HG03342 (cell line): ENCODE data around the gene QKI.
"Not testable (repeated sequence)": the region's sequence is repeated elsewhere in the genome, so short reads cannot be mapped to it uniquely, and the experiment has no call there.

ENCODE experiments used
- ATAC-seq: cut with Tn5 transposase; IDR thresholded peaks from one replicate; pipeline ENCODE4 v1.9.1; 2021; ENCODE audit warnings: mild to moderate bottlenecking, moderate library complexity; ENCODE audit not compliant: unreplicated experiment

Gene QKI

GRCh38 chr6:163438298-163438939, 23.9 kb downstream of the QKI start:
- no peak for ATAC-seq

GRCh38 chr6:163438940-163439335, 24.4 kb downstream of the QKI start:
- no peak for ATAC-seq

GRCh38 chr6:163439390-163439789, 24.9 kb downstream of the QKI start:
- not testable (repeated sequence) for ATAC-seq

- no peak for ATAC-seq
Observed at GRCh38 chr6:163439997-163440396, 25.5 kb downstream of the QKI start.

DNA sequence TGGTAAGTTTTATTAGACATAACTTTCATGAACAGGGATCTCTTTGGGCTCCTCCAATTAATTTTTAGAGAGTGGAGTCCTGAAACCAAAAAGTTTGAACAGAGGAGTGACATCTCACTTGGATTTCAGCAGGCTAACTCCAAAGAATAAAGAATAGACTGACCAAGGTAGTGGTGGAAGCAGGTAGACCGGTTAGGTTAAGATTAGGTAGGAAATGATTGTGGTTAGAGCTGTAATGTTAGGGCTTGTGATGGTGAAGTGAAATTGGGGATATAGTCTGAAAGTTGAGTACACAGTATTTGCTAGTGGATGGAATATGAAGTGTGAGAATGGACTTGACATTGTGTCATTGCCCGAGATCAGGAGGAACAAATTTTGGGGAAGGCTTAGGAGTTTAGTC, 27.8 kb downstream of the QKI start:
- no peak for ATAC-seq

GRCh38 chr6:163444077-163444476, 29.6 kb downstream of the QKI start:
- no peak for ATAC-seq

- ATAC-seq: no peak
Observed at GRCh38 chr6:163446549-163446948, 32.0 kb downstream of the QKI start.

DNA sequence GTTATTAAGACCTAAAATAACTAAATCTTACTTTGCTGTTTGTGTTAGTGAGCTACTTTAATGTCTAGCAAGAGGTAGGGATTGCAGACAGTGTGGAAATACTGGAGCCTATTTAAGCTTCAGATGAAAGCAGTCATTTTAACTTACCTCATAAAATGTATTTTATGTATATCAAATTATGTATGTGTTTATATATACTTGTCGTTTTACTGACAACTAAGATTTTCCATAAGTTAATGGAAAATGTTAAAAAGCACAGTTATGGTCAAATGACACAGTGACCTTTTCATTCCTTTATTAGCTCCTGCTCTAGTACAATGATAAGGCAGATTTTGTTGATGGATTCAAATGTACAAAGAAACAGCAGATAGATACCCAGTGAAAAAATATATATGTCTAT, 34.6 kb downstream of the QKI start:
- ATAC-seq: no peak

DNA sequence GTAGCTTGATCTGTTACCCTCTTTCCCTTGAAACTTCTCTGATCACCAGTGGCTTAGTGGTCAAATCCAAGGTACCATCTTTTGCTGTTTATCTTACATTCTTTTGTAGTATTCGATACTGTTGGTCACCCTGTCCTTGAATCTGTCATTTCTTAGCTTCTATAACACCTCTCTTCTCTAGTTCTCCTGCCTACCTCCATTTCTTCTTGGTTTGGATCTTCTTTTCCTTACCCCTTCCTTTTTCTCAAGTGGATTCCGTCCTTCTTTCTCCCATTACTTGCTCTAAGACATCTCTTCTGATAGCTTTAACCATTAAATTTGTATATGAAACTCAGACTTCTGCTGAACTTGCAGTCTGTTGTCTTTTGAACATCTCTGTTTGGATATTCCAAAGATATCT, 39.9 kb downstream of the QKI start:
- ATAC-seq: no peak

- ATAC-seq: no peak
Observed at GRCh38 chr6:163455552-163455951, 41.0 kb downstream of the QKI start.

GRCh38 chr6:163457637-163458561, 43.4 kb downstream of the QKI start:
- no peak for ATAC-seq

DNA sequence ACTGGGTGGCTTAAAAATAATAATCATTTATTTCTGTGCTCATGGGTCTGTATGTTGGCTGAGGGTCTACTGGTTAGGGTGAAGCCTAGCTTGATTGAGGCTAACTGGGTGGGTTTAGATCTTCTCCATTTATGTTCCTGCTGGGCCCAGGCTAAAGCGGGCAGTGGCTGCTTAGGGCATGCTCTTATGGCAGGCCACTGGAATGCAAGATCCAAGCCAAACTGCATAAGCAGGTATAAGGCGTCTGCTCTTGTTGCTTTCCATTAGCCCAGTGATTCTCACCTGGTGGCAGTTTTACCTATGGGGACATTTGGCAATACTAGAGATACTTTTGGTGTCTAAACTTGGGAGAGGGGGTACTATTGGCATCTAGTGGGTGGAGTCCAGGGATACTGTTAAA, 44.5 kb downstream of the QKI start:
- ATAC-seq: no peak

- no peak for ATAC-seq
Observed at GRCh38 chr6:163459536-163459935, 45.0 kb downstream of the QKI start.

DNA sequence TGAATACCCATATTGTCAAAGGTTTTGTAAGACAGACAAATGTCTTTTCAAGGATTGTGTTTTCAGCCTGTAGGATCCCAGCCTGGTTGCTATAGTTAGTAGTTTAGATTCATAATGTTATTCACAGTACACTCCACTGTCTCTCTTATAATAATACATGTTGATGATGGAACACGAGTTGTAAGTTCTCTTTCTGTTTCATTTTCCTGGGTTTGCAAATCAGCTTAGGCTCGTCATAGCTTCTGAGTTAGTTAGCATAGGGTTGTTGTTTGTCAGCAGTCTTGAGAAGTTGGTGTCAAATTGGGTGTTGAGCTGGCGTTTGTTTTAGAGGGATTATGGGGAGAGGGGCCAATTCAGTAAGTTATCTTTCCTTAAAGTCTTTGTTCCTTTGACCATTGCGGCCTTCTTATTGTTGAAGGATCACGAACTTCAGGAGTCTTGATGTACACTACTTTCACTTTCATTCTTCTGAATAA, 45.8 kb downstream of the QKI start:
- peak; percentile 91 for ATAC-seq

DNA sequence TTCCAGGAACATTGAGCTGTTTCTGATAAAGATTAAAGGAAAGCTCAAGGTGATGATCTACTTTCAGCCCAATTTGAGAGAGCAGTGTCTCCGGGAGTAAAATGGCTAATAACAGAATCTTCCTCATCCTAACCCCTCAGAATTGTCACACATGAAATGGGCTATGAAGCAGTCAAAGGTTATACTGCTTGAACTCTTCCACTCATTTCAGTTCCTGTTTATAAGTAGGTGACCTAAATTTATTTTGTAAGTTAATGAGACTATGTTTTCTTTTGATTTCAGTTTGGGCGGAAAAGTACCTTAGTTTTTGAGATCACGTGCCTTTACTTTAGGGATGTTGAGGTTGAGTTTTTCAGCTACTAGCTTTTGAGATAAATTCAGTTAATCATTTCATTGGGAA, 47.2 kb downstream of the QKI start:
- no peak for ATAC-seq

DNA sequence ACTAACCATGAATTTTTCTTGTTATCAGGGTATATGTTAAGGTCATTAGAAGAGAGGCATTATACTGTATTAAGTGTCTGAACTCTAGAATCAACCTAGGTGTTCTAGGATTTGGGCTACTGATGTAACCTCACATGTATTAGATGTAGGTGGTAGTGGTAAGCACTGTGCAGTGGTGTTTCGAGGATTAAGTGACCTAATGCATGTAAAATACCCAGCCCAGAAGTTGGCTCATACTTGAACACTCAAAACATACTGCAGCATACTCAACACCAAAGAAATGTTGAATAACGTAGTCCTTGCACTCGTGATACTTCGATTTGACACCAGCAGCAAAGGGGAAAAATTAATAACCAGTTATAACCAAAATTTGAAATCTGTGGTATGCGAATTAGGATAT, 48.7 kb downstream of the QKI start:
- no peak for ATAC-seq

- no peak for ATAC-seq
Observed at GRCh38 chr6:163463795-163464194, 49.3 kb downstream of the QKI start.

GRCh38 chr6:163466839-163467390, 52.4 kb downstream of the QKI start:
- no peak for ATAC-seq

DNA sequence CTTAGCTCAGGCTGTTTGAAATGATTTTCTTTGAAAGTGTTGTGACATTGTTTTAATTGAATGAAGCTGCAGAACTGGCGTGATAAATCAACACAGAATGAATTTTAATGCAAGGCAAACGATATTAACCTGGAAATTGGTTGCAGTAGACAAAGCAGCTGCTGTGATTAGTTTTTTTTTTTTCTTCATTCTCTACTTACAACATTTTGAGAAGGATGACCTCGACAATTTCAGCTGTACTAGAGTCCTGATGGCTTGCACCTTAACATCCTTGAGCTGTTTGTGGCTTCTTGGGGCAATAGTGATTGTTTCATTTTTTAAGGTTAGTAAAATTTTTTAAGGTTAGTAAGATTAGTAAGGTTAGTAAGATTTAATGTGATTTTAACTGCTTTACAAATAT, 54.2 kb downstream of the QKI start:
- ATAC-seq: no peak

DNA sequence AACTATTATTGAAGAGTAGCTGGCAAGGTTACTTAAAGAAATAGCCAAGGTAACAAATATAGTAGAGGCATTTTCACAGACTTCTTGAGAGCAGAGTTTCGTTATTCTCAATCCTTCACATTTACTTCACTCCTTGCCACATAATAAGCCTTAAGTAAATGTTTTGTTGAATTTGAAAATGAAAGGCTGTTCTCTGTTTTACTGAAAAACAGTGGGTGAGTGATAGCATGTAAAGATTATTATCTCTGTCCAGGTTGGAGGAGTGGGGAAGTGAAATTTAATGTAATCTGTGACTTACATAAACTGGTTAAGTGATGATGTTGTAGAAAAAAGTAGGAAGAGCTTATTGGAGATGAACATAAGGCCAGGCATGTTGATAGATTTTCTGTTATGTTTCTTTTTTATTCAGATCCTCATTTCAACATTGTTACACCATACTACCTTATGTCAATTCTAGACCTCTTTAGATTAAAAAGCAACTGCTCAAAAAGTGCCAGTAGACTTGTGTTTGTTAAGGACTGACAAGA, 55.0 kb downstream of the QKI start:
- ATAC-seq: no peak

- no peak for ATAC-seq
Observed at GRCh38 chr6:163470611-163471010, 56.1 kb downstream of the QKI start.

GRCh38 chr6:163474581-163474980, 60.1 kb downstream of the QKI start:
- no peak for ATAC-seq
